Stimulated activated CD8-positive, alpha-beta memory T cell treated with anti-CD3 and anti-CD28 coated beads, Interleukin-15, amount 100 ng/mL, for 4 hours (primary cell): Measurements from ENCODE around the gene SCML2.
"Not testable (repeated sequence)": the region's sequence is repeated elsewhere in the genome, so short reads cannot be mapped to it uniquely, and the experiment has no call there.

ENCODE experiments used
- DNase-seq, 2 donors: peaks; one replicate each; pipeline ENCODE4 v3.0.0-alpha.2; 2020; ENCODE audit warnings: low read depth in 2 of 2

Gene SCML2

GRCh38 chrX:18271725-18272124, 82.8 kb downstream of the SCML2 start:
- no peak for DNase-seq

GRCh38 chrX:18271309-18271708, 83.2 kb downstream of the SCML2 start:
- DNase-seq = no peak

- no peak for DNase-seq
Measured at GRCh38 chrX:18255059-18255458, 99.4 kb downstream of the SCML2 start.

DNA sequence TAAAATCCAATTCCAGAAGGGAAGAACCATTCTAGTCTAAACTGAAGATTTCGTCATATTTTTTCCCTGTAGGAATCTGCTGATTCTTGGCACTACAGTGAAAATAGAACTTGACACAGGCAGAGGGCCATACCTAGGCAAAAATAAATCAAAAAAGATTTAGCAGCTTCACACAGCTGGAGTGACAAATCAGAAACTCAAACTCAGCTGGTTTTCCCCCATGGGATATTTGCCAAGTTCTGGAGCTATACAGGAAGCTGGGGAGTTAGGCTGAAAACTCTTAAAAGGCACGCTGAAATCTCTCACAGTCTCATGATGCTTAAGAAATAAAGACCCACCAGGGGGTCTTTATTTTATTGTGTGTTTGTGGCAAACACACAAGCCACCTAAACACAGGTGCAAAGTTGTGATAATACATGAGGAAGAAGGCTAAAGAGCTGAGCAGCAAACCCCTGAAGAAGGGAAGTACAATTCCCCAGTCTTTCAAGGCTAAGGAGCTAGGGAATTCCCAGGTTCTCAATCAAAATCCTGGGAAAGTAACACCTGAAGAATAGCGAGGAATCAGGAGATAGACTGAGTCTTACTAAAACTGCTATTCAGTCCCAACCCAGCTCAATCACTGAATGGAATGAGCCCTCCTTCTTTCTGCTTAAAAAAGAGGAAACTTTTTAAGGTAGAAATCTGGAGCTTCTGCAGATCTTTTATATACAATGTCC, 101.7 kb downstream of the SCML2 start:
- no peak for DNase-seq

GRCh38 chrX:18229646-18230045, 124.8 kb downstream of the SCML2 start:
- DNase-seq = not testable (repeated sequence)

DNA sequence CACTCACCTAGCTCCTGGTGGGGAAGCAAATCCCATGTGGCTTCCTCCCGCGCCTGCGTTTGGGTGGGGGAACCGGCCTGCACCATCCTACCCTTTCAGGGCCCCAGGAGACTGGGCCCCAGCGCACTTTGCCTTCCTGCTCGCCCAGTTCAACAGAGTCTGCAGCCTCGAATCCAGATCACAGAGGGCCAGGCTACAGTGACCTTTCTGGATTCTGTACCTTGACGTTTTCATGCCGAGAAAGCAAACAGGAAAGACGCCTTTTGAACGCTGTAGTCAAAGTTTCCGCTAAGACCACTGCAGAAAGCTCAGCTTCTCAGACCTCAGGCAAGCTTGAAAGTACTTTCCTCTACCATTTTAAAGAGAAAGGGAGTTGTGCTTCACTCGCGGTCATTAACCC, 126.4 kb downstream of the SCML2 start:
- DNase-seq = no peak

- DNase-seq = no peak
Measured at GRCh38 chrX:18227458-18227857, 127.0 kb downstream of the SCML2 start.

DNA sequence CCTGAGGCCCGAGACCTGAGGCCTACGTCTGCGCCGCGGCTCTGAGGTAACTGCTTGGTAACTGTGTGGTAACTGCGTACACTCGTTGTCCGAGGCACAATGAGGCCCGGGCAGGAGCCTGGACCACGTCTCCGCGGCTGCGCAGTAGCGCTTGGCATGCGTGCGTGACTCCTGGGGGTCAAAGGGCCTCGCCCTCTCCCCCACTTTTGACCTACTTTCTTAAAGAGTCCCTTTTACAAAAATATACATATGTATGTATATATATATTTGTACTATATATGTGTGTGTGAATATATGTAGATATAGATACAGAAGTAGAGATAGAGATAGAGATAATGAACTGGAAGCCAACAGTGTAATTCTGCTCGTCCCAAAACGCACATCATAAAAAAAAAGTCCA, 133.7 kb downstream of the SCML2 start, which contains the start of gene BEND2:
TSS of gene BEND2 (minus strand) at position 101 of the 400 bp plus-strand sequence. CDS start 136 bp downstream, outside the sequence.
- DNase-seq = no peak

DNA sequence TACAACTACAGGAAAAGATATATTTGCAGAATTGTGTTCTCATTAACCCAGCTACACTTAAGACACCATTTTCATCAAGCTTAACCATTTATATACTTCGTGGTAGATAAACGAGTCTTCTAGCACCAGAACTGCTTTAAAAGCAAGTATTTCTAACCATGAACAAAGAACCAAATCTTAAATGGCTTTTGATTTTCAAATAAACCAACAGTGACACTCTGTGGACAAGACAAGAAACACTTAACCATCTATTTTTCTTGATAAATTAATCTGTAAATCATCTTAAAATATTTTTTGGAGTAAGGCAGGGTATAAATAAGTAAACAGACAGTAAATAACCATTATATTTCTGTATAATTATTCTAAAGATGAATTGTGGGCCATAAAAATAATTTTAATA, 144.0 kb downstream of the SCML2 start:
- DNase-seq = no peak

DNA sequence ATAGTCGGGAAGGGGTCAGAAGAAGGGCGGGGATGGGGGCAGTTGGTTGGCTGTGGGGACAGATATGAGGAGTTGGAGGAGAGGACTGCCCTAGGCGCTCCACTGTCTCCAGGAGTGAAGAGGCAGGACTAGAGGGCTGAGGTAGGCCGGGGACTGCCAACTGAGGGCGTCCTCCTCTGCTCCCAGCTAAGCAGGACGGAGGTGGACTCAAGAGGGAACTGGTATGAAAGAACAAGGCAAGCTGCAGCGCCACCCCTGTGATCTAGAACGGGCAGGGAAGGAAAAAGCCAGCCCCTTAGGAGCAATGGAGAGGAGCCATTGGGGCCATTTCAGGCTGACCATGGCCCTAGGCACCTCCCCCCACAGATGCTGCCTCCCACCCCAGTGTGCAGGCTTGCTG, 147.8 kb downstream of the SCML2 start:
- no peak for DNase-seq

- DNase-seq = no peak
Measured at GRCh38 chrX:18203631-18204030, 150.9 kb downstream of the SCML2 start.

DNA sequence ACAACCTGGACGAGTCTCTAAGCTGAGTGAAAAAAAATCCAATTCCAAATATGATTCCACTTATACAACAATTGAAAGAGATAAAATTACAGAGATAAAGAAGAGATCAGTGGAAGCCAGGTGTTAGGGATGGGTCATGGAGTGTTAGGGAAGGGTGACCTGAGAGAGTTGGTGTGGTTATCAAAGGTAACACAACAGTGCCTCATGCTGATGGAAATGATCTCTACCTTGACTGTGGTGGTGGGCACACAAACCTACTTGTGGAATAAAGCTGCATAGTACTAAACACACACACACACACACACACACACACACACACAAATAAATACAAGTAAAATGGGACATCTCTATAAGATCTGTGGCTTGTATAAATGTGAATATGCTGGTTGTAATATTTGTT, 159.8 kb downstream of the SCML2 start:
- DNase-seq = no peak
